Tibial nerve (tissue), 3 donors: ENCODE data around the gene TSPAN17.

Source experiments
- POLR2A ChIP-seq, 2 donors: fragments of 450-650 bp; IDR thresholded peaks; one replicate each; pipeline ENCODE4 v1.6.1; 2017; ENCODE audit warnings: antibody characterized with exemption in 2 of 2, mild to moderate bottlenecking in 2 of 2, moderate library complexity in 2 of 2
- TF ChIP-seq, protein P1 (sequence below), 5 experiments: fragments of 200-600 bp in 3 of 5; fragments of 450-650 bp in 2 of 5; sonication (generic) in 3 of 5; IDR thresholded peaks; one replicate each; pipeline ENCODE4 v1.5.1; 2016 to 2019; ENCODE audit warnings: antibody characterized with exemption in 5 of 5, mild to moderate bottlenecking in 3 of 5, moderate library complexity in 2 of 5

DNA sequence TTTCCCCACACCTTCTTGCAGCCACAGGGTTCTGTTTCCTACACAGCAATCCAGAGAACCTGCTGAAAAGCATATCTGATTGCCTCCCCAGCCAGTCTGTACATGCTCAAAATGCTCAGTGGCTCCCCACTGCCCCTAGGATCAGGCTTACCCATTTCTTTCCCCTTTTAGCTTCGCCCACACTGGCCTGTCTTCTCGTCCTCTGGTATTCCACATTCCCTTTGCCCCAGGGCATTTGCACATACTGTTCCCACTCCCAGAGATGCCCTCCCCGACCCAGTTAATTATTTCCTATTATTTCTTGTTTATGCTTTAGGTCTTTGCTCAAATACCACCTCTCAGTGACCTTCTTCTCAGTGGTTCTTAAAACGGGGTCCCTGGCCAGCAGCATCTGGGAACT lies 6.7 kb upstream of the TSPAN17 start:
- TF ChIP-seq, protein P1, sequence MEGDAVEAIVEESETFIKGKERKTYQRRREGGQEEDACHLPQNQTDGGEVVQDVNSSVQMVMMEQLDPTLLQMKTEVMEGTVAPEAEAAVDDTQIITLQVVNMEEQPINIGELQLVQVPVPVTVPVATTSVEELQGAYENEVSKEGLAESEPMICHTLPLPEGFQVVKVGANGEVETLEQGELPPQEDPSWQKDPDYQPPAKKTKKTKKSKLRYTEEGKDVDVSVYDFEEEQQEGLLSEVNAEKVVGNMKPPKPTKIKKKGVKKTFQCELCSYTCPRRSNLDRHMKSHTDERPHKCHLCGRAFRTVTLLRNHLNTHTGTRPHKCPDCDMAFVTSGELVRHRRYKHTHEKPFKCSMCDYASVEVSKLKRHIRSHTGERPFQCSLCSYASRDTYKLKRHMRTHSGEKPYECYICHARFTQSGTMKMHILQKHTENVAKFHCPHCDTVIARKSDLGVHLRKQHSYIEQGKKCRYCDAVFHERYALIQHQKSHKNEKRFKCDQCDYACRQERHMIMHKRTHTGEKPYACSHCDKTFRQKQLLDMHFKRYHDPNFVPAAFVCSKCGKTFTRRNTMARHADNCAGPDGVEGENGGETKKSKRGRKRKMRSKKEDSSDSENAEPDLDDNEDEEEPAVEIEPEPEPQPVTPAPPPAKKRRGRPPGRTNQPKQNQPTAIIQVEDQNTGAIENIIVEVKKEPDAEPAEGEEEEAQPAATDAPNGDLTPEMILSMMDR (IDR thresholded peaks at IDR 0.05): no peak
- TF ChIP-seq POLR2A (IDR thresholded peaks at IDR 0.05): no peak
